Activated CD8-positive, alpha-beta memory T cell treated with anti-CD3 and anti-CD28 coated beads for 36 hours (primary cell): Measurements from ENCODE around the gene GRAP. TPM values are rescaled to one million over a fixed set of nuclear protein-coding genes. Genes with fewer than 3 reads are reported as not detected.
"Not testable (repeated sequence)": the region's sequence is repeated elsewhere in the genome, so short reads cannot be mapped to it uniquely, and the experiment has no call there.

ENCODE experiments used
- CTCF ChIA-PET: fragments of 350-600 bp; sonication (Branson Sonifier 250); formaldehyde crosslinking; loops from one replicate; lab custom pipeline; 2021; ENCODE audit warnings: antibody characterized with exemption; lab: Charles Lee
- POLR2A ChIA-PET: fragments of 350-600 bp; sonication (Branson Sonifier 250); formaldehyde crosslinking; loops from one replicate; lab custom pipeline; 2021; ENCODE audit warnings: antibody characterized with exemption; lab: Charles Lee
- total RNA-seq, 2 experiments: library from RNA; stranded (reverse); gene quantifications; one replicate each; pipeline ENCODE4 v1.2.3, GENCODE V29; 2021

GRAP gene
- total RNA-seq, 2 experiments from 2014 or later, result 6.4 to 8.2 TPM

GRCh38 chr17:19021011-19021621, 25.6 kb downstream of the GRAP start:
- POLR2A ChIA-PET, result not testable (repeated sequence)
- CTCF ChIA-PET, result interaction anchor here (0.8 kb wide), 1 partner anchor 60 kb away, joined by 3 read pairs; no protein-coding TSS in a partner anchor

- ChIA-PET CTCF (no interaction called here), POLR2A (no interaction called here)
These were observed 26.7 kb downstream of the GRAP start for GRCh38 chr17:19020016-19020415.

GRCh38 chr17:19019041-19019941, 27.5 kb downstream of the GRAP start:
- ChIA-PET POLR2A (interaction anchor here (1.0 kb wide), 1 partner anchor 13 kb away, joined by 5 read pairs; no protein-coding TSS in a partner anchor), CTCF (no interaction called here)

- ChIA-PET CTCF (no interaction called here), POLR2A (interaction anchor here (1.0 kb wide), 1 partner anchor 13 kb away, joined by 5 read pairs; no protein-coding TSS in a partner anchor)
These were observed 28.2 kb downstream of the GRAP start for GRCh38 chr17:19018600-19018950.

GRCh38 chr17:19017804-19018599, 28.8 kb downstream of the GRAP start:
- CTCF ChIA-PET, result no interaction called here
- POLR2A ChIA-PET, result interaction anchor here (1.0 kb wide), 1 partner anchor 12 kb away, joined by 5 read pairs; no protein-coding TSS in a partner anchor

GRCh38 chr17:19017401-19017800, 29.4 kb downstream of the GRAP start:
- CTCF ChIA-PET, result no interaction called here
- POLR2A ChIA-PET, result no interaction called here

GRCh38 chr17:19016881-19017280, 29.9 kb downstream of the GRAP start:
- ChIA-PET CTCF (no interaction called here), POLR2A (no interaction called here)

- POLR2A ChIA-PET, result no interaction called here
- CTCF ChIA-PET, result no interaction called here
These were observed 30.5 kb downstream of the GRAP start for GRCh38 chr17:19016297-19016696.

GRCh38 chr17:19015428-19015827, 31.3 kb downstream of the GRAP start:
- ChIA-PET POLR2A (no interaction called here), CTCF (no interaction called here)

- CTCF ChIA-PET, result interaction anchor here (0.7 to 1.4 kb wide), 2 partner anchors 8 to 54 kb away, joined by 3 to 5 read pairs; no protein-coding TSS in a partner anchor
- POLR2A ChIA-PET, result no interaction called here
These were observed 32.0 kb downstream of the GRAP start for GRCh38 chr17:19014628-19015215.

GRCh38 chr17:19013806-19014627, 32.7 kb downstream of the GRAP start:
- ChIA-PET POLR2A (no interaction called here), CTCF (interaction anchor here (0.7 to 1.4 kb wide), 2 partner anchors 9 to 53 kb away, joined by 3 to 5 read pairs; no protein-coding TSS in a partner anchor)

- CTCF ChIA-PET, result interaction anchor here (1.4 kb wide), 1 partner anchor 9 kb away, joined by 5 read pairs; no protein-coding TSS in a partner anchor
- POLR2A ChIA-PET, result no interaction called here
These were observed 33.5 kb downstream of the GRAP start for GRCh38 chr17:19013226-19013625.

- CTCF ChIA-PET, result no interaction called here
- POLR2A ChIA-PET, result no interaction called here
These were observed 34.3 kb downstream of the GRAP start for GRCh38 chr17:19012171-19013080.

GRCh38 chr17:19011581-19011980, 35.2 kb downstream of the GRAP start:
- ChIA-PET CTCF (no interaction called here), POLR2A (no interaction called here)

GRCh38 chr17:19010729-19011505, 35.8 kb downstream of the GRAP start:
- ChIA-PET POLR2A (no interaction called here), CTCF (no interaction called here)

GRCh38 chr17:19009970-19010369, 36.8 kb downstream of the GRAP start:
- CTCF ChIA-PET, result no interaction called here
- POLR2A ChIA-PET, result no interaction called here

- ChIA-PET CTCF (no interaction called here), POLR2A (no interaction called here)
These were observed 40.1 kb downstream of the GRAP start for GRCh38 chr17:19006698-19007097.
